Caco-2 (cell line): Measurements from ENCODE around the gene EXOC6B. TPM values are rescaled to one million over a fixed set of nuclear protein-coding genes. Genes with fewer than 3 reads are reported as not detected.

ENCODE experiments used
- BruUV-seq: library from RNA; stranded (reverse); fragments of 400-500 nt; replicated peaks from 2 replicates; lab custom pipeline; 2021; lab: Mats Ljungman, UMichigan
- CTCF ChIA-PET: fragments of 300-600 bp; sonication (Branson Sonifier 250); formaldehyde crosslinking; loops from one replicate; lab custom pipeline; 2022; ENCODE audit warnings: antibody characterized with exemption; lab: Charles Lee
- POLR2A ChIA-PET: fragments of 300-600 bp; sonication (Branson Sonifier 250); formaldehyde crosslinking; loops from one replicate; lab custom pipeline; 2022; ENCODE audit warnings: antibody characterized with exemption; lab: Charles Lee
- DNase-seq, 2 experiments: peaks; one replicate each; pipeline versions ENCODE4 v3.0.0 to v3.0.0-alpha.2; 2020 to 2022
- H3K27me3 ChIP-seq: replicated peaks from 2 replicates; pipeline ENCODE4 v1.6.0; 2011; ENCODE audit warnings: low read length; ENCODE audit not compliant: control insufficient read depth, insufficient read depth
- H3K36me3 ChIP-seq: 2 replicates; pipeline ENCODE4 v1.5.1; 2011; ENCODE audit warnings: low read length; ENCODE audit not compliant: control insufficient read depth, insufficient read depth
- H3K4me1 ChIP-seq: fragments of 250-450 bp; sonication (Bioruptor Pico); 2 replicates; pipeline ENCODE4 v1.5.1; 2020; ENCODE audit warnings: mild to moderate bottlenecking
- H3K4me3 ChIP-seq: 2 replicates; pipeline ENCODE4 v1.5.1; 2011; ENCODE audit warnings: low read depth, mild to moderate bottlenecking, control low read depth, low read length
- H3K9me3 ChIP-seq: fragments of 250-450 bp; sonication (Bioruptor Pico); 2 replicates; pipeline ENCODE4 v1.5.1; 2020; ENCODE audit warnings: mild to moderate bottlenecking, moderate library complexity
- H3K27ac Mint-ChIP-seq: one replicate; pipeline ENCODE4 v1.8.0; 2022; ENCODE audit warnings: mixed read lengths; ENCODE audit not compliant: unreplicated experiment
- H3K27me3 Mint-ChIP-seq: one replicate; pipeline ENCODE4 v1.8.0; 2022; ENCODE audit warnings: mixed read lengths; ENCODE audit not compliant: insufficient read depth, unreplicated experiment
- H3K36me3 Mint-ChIP-seq: one replicate; pipeline ENCODE4 v1.8.0; 2022; ENCODE audit warnings: mild to moderate bottlenecking, mixed read lengths; ENCODE audit not compliant: insufficient read depth, unreplicated experiment
- H3K4me1 Mint-ChIP-seq: one replicate; pipeline ENCODE4 v1.8.0; 2022; ENCODE audit warnings: low read depth, mixed read lengths; ENCODE audit not compliant: unreplicated experiment
- H3K4me3 Mint-ChIP-seq: one replicate; pipeline ENCODE4 v1.8.0; 2022; ENCODE audit warnings: mild to moderate bottlenecking, moderate library complexity, mixed read lengths; ENCODE audit not compliant: unreplicated experiment
- H3K9me3 Mint-ChIP-seq: one replicate; pipeline ENCODE4 v1.8.0; 2022; ENCODE audit warnings: mixed read lengths; ENCODE audit not compliant: unreplicated experiment
- intact Hi-C: fragments of 100-400 bp; cut with micrococcal nuclease; formaldehyde crosslinking; loops from one replicate; pipeline ENCODE4 v1.10.0; 2022; ENCODE audit not compliant: unreplicated experiment
- total RNA-seq: library from RNA; stranded (reverse); gene quantifications from 2 replicates; pipeline ENCODE4 v1.2.3, GENCODE V29; 2022
- TF ChIP-seq, protein P1 (sequence below), 2 experiments: fragments of 200-600 bp in 1 of 2; IDR thresholded peaks; 1 replicate in 1 of 2; 2 replicates in 1 of 2; pipeline versions ENCODE4 v1.5.1 to v1.8.0; 2011 to 2022; ENCODE audit warnings: antibody characterized with exemption in 1 of 2, control low read depth in 1 of 2, inconsistent platforms in 1 of 2, low read depth in 1 of 2, low read length in 1 of 2, mild to moderate bottlenecking in 1 of 2, moderate library complexity in 1 of 2; ENCODE audit not compliant: insufficient read depth in 1 of 2, severe bottlenecking in 1 of 2, unreplicated experiment in 1 of 2

Gene EXOC6B
- total RNA-seq, 1 experiment from 2014 or later = 36.1 TPM

DNA sequence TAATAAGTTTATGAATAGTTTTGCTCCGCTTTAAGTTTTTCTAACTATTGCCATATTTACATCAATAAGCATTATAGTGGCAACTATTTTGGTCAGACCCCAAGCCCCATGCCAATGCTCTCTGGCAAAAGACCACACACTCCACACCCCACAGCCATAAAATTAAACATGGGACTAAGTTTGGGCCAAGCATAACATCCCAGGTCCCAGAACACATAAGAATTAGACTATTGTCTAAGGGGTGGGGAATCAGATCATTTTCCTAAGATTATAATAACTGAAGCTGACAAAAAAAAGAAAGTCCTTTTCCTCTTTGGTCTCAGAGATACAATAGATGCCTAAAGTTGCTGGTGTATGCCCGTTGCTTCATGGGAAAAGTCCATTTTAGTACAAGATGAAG lies 46.3 kb downstream of the EXOC6B start:
- CTCF ChIA-PET = interaction anchor here (1.5 kb wide), 1 partner anchor 83 kb away, joined by 3 read pairs; no protein-coding TSS in a partner anchor
- TF ChIP-seq, protein P1, sequence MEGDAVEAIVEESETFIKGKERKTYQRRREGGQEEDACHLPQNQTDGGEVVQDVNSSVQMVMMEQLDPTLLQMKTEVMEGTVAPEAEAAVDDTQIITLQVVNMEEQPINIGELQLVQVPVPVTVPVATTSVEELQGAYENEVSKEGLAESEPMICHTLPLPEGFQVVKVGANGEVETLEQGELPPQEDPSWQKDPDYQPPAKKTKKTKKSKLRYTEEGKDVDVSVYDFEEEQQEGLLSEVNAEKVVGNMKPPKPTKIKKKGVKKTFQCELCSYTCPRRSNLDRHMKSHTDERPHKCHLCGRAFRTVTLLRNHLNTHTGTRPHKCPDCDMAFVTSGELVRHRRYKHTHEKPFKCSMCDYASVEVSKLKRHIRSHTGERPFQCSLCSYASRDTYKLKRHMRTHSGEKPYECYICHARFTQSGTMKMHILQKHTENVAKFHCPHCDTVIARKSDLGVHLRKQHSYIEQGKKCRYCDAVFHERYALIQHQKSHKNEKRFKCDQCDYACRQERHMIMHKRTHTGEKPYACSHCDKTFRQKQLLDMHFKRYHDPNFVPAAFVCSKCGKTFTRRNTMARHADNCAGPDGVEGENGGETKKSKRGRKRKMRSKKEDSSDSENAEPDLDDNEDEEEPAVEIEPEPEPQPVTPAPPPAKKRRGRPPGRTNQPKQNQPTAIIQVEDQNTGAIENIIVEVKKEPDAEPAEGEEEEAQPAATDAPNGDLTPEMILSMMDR (IDR thresholded peaks at IDR 0.05; ENCODE audit: insufficient read depth in 1 of 2, low read depth in 1 of 2, low read length in 1 of 2, severe bottlenecking in 1 of 2, unreplicated experiment in 1 of 2) = no peak
- no peak overlapping the region for H3K4me3 ChIP-seq
- H3K27ac Mint-ChIP-seq = no peak overlapping the region
- POLR2A ChIA-PET = no interaction called here
- DNase-seq = no peak
- intact Hi-C loops = no loop called here
- peaks cover 15% of the 10 kb centered on the region for H3K4me1 ChIP-seq
- H3K36me3 ChIP-seq = no peaks in the 10 kb centered on the region; the same call in 1 of the 2 replicates
- no peaks in the 10 kb centered on the region for H3K9me3 ChIP-seq
- peaks cover 15% of the 10 kb centered on the region for H3K4me1 Mint-ChIP-seq
- H3K4me3 Mint-ChIP-seq = no peak overlapping the region
- H3K27me3 Mint-ChIP-seq = no peaks in the 10 kb centered on the region
- no TSS peak for BruUV-seq
- H3K9me3 Mint-ChIP-seq = no peaks in the 10 kb centered on the region
- H3K27me3 ChIP-seq = no peaks in the 10 kb centered on the region
- H3K36me3 Mint-ChIP-seq = peaks cover 7% of the 10 kb centered on the region

GRCh38 chr2:72778410-72778809 lies 47.4 kb downstream of the EXOC6B start:
- no peaks in the 10 kb centered on the region; the same call in 1 of the 2 replicates for H3K36me3 ChIP-seq
- Mint-ChIP-seq H3K4me3 (no peak overlapping the region), H3K4me1 (peaks cover 15% of the 10 kb centered on the region), H3K27me3 (no peaks in the 10 kb centered on the region), H3K9me3 (no peaks in the 10 kb centered on the region), H3K36me3 (peaks cover under 1% of the 10 kb centered on the region), H3K27ac (no peak overlapping the region)
- no peak overlapping the region for H3K4me3 ChIP-seq
- ChIA-PET CTCF (interaction anchor here (1.5 kb wide), 1 partner anchor 84 kb away, joined by 3 read pairs; no protein-coding TSS in a partner anchor), POLR2A (no interaction called here)
- H3K4me1 ChIP-seq = peaks cover 15% of the 10 kb centered on the region
- no peaks in the 10 kb centered on the region for H3K27me3 ChIP-seq
- DNase-seq = no peak
- no peaks in the 10 kb centered on the region for H3K9me3 ChIP-seq
- no TSS peak for BruUV-seq
- intact Hi-C loops = no loop called here
- TF ChIP-seq, protein P1 (IDR thresholded peaks at IDR 0.05; ENCODE audit: insufficient read depth in 1 of 2, low read depth in 1 of 2, low read length in 1 of 2, severe bottlenecking in 1 of 2, unreplicated experiment in 1 of 2) = no peak

- CTCF ChIA-PET = interaction anchor here (0.6 to 2.5 kb wide), 2 partner anchors 84 to 91 kb away, joined by 4 to 9 read pairs; no protein-coding TSS in a partner anchor
Observed at GRCh38 chr2:72770879-72771461, 54.9 kb downstream of the EXOC6B start.

More at GRCh38 chr2:72770879-72771461, 54.9 kb downstream of the EXOC6B start:
- intact Hi-C loops = loop anchor here (1.0 to 5.0 kb wide), 3 partner anchors 46 to 117 kb away; no protein-coding TSS in a partner anchor
- POLR2A ChIA-PET = no interaction called here
- Histone ChIP-seq H3K9me3 (no peaks in the 10 kb centered on the region), H3K4me1 (peaks cover 15% of the 10 kb centered on the region), H3K36me3 (no peaks in the 10 kb centered on the region), H3K27me3 (no peaks in the 10 kb centered on the region), H3K4me3 (no peak overlapping the region)
- no peaks in the 10 kb centered on the region for H3K27me3 Mint-ChIP-seq
- peaks cover 10% of the 10 kb centered on the region for H3K36me3 Mint-ChIP-seq
- peak; percentile 71 to 83 for DNase-seq
- no peaks in the 10 kb centered on the region for H3K9me3 Mint-ChIP-seq
- BruUV-seq = no TSS peak
- TF ChIP-seq, protein P1 (IDR thresholded peaks at IDR 0.05; ENCODE audit: insufficient read depth in 1 of 2, low read depth in 1 of 2, low read length in 1 of 2, severe bottlenecking in 1 of 2, unreplicated experiment in 1 of 2) = peak; percentile 83 to 88
- H3K27ac Mint-ChIP-seq = no peak overlapping the region
- H3K4me1 Mint-ChIP-seq = peaks cover 20% of the 10 kb centered on the region
- H3K4me3 Mint-ChIP-seq = no peak overlapping the region
